GM12891 (cell line): ENCODE data around the gene FBXL20.

Experiments used
- POLR2A ChIP-seq: IDR thresholded peaks from 2 replicates; pipeline ENCODE4 v1.6.1; 2011; ENCODE audit warnings: low read depth, low read length, control low read depth
- POLR2AphosphoS5 ChIP-seq: IDR thresholded peaks from 2 replicates; pipeline ENCODE4 v1.6.1; 2011; ENCODE audit warnings: low read depth, low read length, control low read depth
- SPI1 ChIP-seq: IDR thresholded peaks from 2 replicates; pipeline ENCODE4 v1.6.1; 2011; ENCODE audit warnings: low read depth, low read length, control low read depth

DNA sequence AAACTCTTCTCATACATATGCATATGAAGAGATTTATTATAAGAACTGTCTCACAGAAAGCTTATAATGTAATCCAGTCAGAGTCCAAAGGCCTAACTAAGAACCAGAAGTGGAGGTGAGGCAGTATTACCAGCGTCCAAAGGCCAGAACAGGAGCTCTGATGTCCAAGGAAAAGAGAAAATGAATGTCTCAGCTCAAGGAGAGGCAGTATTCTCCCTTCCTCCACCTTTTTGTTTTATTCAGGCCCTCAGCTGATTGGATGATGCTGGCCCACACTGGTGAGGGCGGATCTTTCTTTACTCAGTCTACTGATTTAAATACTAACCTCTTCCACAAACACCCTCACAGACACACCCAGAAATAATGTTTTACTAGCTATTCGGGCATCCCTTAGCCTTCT lies 43.4 kb downstream of the FBXL20 start:
- TF ChIP-seq POLR2A: no peak
- TF ChIP-seq POLR2AphosphoS5: no peak
- no peak for TF ChIP-seq SPI1
